ENCODE results near the gene PF4V1.
"Not testable (repeated sequence)": the region's sequence is repeated elsewhere in the genome, so short reads cannot be mapped to it uniquely, and the experiment has no call there.

Gene PF4V1

DNA sequence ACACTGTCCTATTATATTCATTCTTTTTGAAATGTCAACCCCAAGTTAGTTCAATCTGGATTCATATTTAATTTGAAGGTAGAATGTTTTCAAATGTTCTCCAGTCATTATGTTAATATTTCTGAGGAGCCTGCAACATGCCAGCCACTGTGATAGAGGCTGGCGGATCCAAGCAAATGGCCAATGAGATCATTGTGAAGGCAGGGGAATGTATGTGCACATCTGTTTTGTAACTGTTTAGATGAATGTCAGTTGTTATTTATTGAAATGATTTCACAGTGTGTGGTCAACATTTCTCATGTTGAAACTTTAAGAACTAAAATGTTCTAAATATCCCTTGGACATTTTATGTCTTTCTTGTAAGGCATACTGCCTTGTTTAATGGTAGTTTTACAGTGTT is 17.7 kb downstream of the PF4V1 start:
- DNase-seq, result no peak

DNA sequence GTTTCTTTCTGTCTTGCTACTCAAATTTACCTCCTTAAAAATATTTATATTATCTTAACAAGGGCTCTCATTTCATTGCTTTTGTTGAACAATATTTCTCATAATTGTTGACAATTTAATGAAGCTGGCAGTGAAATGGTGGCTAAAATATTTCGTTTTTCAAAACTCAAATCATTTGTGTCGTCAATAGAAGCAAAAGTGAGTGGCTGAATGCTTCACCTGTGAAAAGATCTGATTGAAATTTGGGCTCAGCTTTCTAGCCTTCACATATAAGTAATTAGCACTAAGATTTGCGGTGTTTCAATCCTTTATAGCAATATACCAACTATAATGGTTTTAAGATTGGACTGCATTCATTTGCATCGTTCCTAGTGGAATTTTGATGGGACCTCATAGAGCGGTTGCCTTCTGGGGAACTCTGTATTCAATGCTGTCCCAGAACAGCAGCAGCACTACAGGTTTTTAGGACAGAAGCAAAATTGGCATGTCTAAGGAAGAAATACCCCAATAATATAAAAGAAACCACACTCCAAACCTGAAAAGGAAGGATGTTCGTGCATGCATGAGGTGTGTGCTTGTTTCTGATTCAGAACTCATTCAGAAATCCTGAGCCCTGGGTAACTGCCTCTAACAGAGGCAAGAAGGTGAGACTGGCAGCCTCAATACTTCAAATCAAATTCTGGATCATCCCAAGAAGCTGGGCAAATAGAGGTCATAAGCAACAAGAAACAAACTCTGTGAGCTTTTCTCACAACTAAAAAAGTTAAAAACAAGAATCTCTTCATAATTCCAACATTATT is 18.6 kb downstream of the PF4V1 start:
- no peak for DNase-seq

DNA sequence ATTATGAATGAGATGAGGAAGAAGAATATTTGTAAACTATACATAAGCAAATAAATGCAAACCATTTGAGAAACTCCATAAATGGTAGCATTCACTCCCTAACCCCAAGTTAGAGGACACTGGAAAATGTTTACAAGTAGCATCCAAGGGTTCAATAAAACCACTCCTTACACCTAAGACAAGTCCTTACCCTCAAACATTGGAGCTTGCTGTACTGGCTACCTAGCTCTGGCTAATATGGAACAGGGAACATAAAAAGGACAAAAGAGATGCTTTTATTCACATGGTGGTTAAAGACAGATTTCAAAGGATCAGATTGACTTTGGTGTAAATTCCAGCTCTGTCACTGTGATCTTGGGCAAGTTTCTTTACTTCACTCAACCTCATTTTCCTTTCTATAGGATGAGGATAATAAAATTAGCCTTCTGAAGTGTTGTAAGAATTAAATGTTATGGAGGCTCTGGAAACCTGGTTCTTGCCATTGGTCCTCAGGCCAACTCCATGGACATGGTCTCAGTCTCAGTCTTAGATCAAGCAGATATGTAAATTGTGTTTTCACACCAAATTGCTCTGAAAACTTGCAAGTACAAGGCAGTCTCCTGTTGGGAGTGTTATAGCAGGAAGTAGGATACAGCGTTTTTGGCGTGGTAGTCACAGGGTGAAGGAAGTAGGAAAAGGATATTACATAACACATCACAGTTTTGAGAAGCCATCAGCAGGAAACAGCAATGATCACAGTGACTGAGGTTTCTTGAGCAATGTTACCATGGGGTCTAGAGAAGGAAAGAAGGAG is 19.4 kb downstream of the PF4V1 start:
- DNase-seq, result no peak

DNA sequence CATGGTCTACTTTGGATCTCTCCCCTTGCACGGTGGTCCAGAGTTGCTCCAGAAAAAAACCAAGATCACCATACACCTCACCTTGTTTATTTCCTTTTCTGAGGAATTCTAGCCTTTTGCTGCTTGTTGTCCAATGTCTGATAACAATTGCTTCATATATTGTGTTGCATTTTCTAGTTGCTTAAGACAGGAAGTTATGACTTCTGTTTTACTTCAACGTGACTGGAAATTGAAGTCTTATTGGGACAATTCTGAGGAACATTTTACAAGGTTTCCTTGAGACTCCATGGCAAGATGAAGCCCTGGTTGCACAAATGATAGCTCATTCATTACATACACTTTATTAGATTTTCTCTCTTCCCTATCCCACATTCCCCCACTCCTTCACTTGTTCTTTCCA is 21.3 kb downstream of the PF4V1 start:
- DNase-seq, result no peak

DNA sequence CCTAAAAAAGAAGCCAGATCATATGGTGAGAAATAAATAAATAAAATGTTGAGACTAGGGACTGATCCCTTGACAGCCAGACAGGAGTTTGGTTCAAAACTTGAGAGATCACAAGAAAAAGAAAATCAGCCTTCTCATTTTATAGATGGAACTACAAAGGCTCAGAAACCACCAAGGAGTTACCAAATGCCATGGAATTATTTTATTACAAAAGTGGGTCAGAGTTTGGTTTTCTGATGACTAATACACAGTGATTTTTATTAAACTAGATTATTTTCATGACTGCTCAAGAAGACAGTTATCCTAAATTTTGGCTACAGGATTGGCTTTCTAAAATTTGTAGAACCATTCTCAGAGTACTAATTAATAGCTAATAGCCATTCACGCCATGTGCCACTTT is 22.3 kb downstream of the PF4V1 start:
- no peak for DNase-seq

DNA sequence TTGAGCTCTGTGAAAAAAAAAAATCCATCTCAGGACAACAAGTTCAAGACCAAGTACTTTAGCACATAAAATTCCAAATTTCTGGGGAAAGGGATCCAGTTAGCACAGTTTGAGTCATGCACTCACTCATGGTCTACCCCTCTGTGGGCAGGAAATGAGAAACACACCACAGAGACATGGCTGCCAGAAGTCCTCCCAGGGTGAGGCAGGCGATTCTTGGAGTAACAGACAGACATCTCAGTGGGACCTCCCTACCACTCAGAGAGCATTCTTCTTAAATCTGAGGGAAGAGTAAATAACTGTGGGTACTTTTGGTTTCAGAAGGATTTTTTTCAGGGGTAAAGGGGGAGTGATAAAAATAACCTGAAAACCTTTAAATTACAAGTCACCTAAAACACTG is 30.2 kb downstream of the PF4V1 start:
- no peak for DNase-seq

DNA sequence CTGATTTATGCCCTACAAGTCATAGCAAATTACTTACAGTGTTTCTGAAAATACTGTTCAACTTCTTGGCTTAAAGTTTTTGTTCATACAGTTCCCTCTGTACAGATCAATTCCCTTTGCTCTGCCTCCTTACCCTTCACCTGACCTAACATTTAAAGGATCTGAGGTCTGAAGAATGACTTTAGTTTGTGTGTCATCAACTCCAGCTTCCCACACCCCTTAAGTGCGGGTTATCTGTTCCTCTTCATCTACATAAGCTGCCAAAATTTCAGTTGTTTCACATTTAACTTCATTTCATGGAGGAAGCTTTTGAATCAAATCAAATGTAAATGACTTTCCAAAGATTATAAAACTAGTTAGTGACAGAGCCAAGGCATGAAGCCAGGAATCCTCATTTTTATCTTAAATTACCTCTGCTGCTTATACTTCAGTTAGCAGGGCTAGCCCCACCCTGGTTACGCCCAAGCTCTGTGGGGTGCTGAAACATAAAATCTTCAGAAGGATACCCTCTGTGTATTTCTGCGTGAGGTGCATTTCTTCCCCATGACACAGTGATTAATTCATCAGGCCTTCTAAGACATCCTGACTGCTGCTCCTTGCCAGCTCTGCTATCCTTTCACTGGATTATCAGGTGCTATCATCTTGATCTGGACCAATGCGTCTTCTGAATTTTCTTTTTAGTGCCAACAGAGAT is 32.6 kb downstream of the PF4V1 start:
- no peak for DNase-seq

DNA sequence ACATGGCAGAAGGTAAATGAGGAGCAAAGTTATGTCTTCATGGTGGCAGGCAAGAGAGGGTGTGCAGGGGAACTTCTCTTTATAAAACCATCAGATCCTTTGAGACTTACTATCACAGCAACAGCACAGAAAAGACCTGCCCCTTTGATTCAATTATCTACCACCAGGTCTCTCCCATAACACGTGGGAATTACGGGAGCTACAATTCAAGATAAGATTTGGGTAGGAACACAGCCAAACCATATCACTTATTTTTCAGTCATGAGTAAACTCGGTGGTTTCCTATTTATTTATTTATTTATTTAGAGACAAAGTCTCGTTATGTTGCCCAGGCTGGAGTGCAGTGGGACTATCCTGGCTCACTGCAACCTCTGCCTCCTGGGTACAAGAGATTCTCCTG is 38.2 kb downstream of the PF4V1 start:
- no peak for DNase-seq

DNA sequence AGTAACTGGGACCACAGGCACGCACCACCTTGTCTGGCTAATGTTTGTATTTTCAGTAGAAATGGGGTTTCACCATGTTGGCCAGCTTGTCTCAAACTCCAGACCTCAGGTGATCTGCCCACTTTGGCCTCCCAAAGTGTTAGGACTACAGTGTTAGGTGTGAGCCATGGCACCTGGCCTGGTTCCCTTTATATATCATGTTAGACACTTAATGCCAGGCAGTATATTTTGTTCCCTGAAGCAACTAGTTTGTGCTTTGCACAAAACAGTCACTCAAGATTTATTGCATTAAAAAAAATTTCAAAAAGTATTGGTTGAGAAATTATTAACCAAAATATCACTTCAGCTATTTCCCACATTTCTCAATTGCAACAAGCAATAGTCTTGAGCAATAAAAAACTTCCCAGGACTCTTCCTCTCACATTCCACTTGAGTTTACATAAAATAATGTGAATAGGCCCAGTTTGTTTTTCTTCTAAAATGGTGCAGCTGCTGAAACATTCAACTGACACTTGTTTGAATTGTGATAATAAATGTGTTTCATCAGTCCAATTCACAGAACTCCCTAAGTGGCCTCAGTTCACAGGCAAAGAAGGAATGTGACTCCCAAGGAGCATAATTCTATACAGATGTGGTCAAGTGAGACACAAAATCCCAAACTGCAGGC is 38.8 kb downstream of the PF4V1 start:
- no peak for DNase-seq

DNA sequence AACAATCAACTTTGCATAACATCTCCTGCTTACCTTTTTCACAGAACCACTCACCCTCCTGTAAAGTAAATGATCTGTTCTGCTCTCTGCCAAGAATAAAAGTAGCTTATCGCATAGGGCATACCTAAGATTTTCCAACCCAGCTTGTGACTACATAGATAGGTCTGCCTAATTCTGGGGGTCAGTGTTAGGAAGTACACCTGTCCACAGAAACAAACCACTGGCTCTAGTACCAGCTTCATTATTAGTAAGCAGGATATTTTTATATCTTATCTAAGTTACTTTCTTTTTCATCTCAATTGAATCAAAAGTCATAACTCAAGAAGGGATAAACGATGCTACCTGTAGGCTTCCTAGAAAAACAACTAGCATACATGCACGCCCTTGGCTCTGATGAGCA is 39.9 kb downstream of the PF4V1 start:
- DNase-seq, result no peak

DNA sequence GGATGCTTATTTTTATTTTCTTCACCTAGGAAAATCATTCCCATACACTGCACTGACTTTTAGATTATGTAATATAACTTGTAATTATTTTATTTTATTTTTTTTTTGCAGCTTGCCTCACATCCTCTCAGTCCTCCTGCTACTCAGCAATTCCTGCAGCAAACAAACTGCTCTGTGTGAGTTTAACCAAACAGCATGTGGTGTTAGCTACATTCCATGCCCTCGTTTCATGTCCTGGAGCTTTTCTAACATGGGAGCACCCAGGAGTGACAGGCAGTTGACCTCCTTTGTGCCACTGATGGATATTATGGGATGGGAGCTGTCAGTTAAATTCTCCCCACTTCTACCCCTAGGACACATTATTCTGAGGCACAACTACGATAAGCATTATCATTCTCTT is 40.9 kb downstream of the PF4V1 start:
- no peak for DNase-seq

DNA sequence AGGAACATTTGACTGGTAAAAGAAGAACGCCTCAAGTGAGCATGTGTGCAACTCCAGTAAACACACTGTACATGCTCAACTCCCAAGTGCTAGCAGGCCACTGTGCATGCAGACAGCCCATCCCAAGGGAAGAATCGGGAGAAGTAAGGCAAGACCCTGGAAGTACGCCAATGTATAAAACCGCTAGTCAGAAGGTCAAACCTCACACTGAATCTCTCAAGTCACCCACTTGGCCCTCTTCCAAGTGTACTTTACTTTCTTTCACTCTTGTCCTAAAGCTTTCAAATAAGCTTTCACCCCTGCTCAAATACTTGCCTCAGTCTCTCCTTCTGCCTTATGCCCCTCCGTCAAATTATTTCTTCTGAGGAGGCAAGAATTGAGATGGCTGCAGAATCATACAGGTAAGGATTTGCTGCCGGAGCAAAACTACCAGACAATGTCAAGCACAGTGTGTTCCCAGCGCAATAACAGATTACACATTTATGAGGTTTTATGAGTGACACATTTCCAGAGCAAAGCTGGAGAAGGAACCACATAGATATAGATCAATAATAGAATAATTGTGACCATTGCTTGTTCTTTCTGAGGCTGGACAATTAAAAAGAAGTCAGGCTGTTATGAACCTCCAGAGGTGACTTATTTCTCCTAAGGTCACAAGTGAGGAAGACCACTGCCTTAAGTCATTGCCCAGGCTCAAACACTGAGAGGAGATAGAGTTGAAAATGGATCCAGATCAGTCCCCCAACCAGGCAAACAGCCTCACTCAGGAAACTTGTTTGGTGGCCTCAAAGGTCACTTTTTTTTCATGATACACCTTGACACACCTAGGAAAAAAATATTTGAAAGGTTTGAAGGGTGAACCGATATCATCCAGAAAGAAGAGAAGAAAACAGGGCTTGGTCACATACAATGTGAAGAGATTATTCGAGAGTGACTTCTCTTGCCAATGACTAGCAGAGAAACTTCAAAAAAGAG is 42.4 kb downstream of the PF4V1 start:
- no peak for DNase-seq

DNA sequence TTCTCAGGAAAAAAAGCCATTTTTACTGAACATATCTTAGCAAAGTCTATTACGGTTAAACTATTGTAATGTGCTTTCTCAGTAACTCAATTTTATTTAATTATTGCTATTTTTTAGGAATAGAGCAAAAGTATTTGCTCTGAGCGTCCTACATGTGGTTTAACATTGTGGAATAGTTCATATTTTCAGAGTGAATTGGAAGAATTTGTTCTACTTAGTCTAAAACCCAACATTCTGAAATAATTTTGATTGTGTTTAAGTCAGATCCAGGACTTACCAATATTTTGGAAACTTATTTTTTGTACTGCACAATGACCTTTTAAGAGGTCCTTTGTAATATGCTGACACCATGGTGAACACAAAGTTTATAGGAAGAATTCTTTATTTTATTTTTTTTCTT is 43.3 kb downstream of the PF4V1 start:
- DNase-seq, result no peak

DNA sequence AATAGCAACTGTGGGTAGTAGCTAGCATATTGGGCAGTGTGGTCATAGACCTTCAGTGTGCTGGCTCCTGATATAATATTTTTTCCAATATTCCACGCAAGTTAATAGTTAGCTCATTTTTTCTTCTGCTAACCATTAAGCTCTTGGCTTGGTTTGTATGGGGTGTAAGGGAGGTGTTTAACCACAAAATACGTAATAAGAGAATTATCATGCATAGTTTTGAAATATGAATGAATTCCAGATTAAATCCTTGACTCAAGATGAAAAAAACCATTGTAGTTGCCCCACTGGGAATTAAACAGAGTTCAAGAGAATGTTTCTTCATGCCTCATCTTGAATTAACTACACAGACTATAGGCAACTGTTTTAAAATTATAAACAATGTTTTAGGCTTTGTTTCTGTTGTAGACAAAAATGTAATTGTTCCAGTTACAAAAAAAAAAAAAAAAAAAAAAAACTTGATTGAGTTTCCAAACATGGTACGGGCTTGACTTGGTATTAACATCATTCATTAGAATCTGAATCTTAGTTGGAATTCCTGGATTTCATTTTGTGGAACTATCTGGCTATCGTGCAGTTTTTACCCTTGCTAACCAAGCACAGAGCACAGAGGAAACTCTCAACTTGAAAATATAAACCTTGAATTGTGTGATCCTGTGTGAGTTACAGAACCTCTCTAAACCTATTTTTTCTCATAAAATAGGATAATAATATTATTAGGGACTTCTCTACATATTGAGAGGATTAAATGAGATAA is 44.5 kb downstream of the PF4V1 start:
- DNase-seq, result no peak

DNA sequence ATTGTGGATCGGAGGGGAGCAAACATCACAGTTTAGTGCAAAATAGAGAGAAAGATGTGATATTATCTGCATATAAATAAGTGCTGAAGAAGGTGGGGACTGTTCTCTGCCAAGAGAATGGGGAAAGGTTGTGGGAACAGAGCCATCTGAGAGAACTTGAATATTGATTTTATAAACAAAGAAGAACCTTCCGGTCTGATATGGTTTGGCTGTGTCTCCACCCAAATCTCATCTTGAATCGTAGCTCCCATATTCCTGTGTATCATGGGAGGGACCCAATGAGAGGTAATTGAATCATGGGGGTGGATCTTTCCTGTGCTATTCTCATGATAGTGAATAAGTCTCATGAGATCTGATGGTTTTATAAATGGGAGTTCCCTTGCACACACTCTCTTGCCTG is 46.2 kb downstream of the PF4V1 start:
- not testable (repeated sequence) for DNase-seq

DNA sequence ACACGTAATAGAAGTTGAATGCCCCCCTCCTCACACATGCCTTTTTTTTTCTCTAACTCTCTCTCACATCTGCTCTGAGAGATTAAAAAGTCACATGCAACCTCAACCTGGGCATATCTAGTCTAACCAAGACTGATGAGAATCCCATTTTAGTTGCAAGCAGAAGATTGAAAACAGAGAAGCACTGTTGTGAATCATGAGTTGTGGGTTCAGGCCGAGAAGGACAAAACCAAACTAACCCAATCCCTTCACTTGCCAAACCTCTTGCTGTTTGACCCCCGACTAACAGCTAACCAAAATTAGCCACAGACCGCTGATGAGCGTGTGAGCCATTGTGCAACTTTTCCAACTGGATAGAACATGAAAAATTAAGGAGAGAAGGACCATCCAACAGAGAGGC is 47.9 kb downstream of the PF4V1 start:
- DNase-seq, result no peak

DNA sequence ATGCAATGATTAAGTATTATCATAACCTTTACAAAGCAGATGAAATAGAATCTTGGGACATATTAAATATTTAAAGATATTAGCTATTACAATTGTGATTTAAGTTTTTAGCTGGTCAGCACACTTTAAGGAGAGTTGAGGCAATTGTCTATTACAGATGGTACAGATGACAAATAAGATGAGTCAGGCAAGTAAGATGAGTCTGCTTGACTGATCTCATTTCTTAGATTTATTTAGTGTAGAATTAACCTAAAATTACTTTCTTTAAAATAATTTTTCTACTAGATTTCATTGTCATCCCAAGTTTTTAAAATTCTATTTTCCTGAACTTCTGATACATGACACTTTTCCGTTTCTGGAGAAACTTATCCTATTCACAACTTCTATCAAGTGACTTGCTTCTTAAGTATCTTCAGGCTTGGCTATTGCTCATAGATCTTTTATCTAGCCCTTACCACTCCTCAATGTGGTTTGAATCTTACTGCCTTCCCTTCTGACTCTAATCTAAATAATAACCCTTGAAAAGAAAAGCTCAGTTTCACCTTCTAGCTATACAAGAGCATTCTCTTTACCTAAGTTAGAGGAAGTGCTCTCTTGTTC is 49.0 kb downstream of the PF4V1 start:
- DNase-seq, result no peak

DNA sequence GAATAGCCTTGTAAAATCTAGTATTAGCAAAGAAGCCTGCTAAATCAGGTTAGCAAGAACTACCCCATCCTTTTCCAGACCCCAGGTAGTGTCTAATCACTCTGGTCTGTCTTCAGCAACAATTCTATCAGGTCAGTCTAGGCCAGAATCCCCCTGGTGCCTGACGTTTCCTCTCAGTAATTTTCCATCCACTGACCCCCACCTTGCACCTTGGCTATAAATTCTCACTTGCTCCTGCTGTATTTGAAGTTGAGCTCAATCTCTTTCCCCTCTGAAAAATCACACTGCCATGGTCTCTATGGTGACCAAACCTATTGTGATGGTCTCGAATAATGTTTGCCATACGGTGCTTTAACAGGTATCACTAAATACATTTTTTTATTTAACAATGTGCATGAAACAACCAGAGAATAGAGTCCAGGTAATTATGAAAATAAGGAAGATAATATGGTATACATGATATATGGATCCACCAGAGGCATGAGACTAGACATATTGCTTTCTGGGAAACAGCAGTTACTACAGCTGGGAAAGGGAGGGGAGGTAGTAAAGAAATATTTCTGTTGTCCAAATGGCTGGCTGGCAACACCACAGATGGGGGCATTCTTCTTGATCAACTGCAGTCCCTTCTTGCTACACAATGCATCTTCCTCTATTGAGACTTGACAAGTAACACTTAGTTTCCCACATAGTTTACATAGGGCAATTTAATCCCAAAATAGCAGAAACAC is 49.9 kb downstream of the PF4V1 start:
- DNase-seq, result no peak
